LHCN-M2 (cell line): ENCODE results near the gene DOK7. TPM values are rescaled to one million over a fixed set of nuclear protein-coding genes. Genes with fewer than 3 reads are reported as not detected.

Source experiments
- DNase-seq: peaks from one replicate; pipeline ENCODE4 v3.0.0-alpha.2; 2012; ENCODE audit warnings: low read depth
- polyA plus RNA-seq: library from polyadenylated mRNA; unstranded; fragments of >200 nt; gene quantifications from one replicate; pipeline ENCODE4 v1.2.1, GENCODE V29; 2012; ENCODE audit warnings: missing spikeins
- total RNA-seq: library from RNA; depleted of rRNA; stranded (reverse); fragments of >200 nt; gene quantifications from 2 replicates; pipeline ENCODE4 v1.2.3, GENCODE V29; 2014; rRNA removed

DOK7 gene
- 41.6 and 47.9 TPM in 2 replicates for total RNA-seq
- 37.5 TPM for polyA plus RNA-seq

GRCh38 chr4:3462790-3463415, at the start of gene DOK7:
Gene DOK7 (plus strand): TSS chr4:3463306. CDS start chr4:3463376, 70 bp downstream.
- no peak for DNase-seq

GRCh38 chr4:3413675-3414420, 49.3 kb upstream of the DOK7 start:
- DNase-seq = no peak

- no peak for DNase-seq
These were observed 48.5 kb upstream of the DOK7 start for GRCh38 chr4:3414421-3415279.

- no peak for DNase-seq
These were observed 47.5 kb upstream of the DOK7 start for GRCh38 chr4:3415471-3416141.

- DNase-seq = no peak
These were observed 46.8 kb upstream of the DOK7 start for GRCh38 chr4:3416270-3416669.

GRCh38 chr4:3416821-3417221, 46.3 kb upstream of the DOK7 start:
- no peak for DNase-seq

- no peak for DNase-seq
These were observed 45.7 kb upstream of the DOK7 start for GRCh38 chr4:3417448-3417847.

GRCh38 chr4:3418029-3418762, 44.9 kb upstream of the DOK7 start:
- DNase-seq = no peak

- DNase-seq = no peak
These were observed 43.1 kb upstream of the DOK7 start for GRCh38 chr4:3419836-3420605.

GRCh38 chr4:3420606-3420955, 42.5 kb upstream of the DOK7 start:
- no peak for DNase-seq

- no peak for DNase-seq
These were observed 42.1 kb upstream of the DOK7 start for GRCh38 chr4:3420956-3421355.

GRCh38 chr4:3421470-3421869, 41.6 kb upstream of the DOK7 start:
- DNase-seq = no peak

GRCh38 chr4:3422241-3422801, 40.8 kb upstream of the DOK7 start:
- DNase-seq = no peak

GRCh38 chr4:3422808-3423297, 40.3 kb upstream of the DOK7 start:
- no peak for DNase-seq

- no peak for DNase-seq
These were observed 39.7 kb upstream of the DOK7 start for GRCh38 chr4:3423406-3423805.

GRCh38 chr4:3423952-3424351, 39.2 kb upstream of the DOK7 start:
- DNase-seq = no peak

- DNase-seq = no peak
These were observed 38.5 kb upstream of the DOK7 start for GRCh38 chr4:3424522-3425095.

- DNase-seq = no peak
These were observed 36.5 kb upstream of the DOK7 start for GRCh38 chr4:3426465-3427133.

- no peak for DNase-seq
These were observed 36.0 kb upstream of the DOK7 start for GRCh38 chr4:3427134-3427476.
